Measurements from ENCODE around the gene CPXM2.

The CPXM2 gene

DNA sequence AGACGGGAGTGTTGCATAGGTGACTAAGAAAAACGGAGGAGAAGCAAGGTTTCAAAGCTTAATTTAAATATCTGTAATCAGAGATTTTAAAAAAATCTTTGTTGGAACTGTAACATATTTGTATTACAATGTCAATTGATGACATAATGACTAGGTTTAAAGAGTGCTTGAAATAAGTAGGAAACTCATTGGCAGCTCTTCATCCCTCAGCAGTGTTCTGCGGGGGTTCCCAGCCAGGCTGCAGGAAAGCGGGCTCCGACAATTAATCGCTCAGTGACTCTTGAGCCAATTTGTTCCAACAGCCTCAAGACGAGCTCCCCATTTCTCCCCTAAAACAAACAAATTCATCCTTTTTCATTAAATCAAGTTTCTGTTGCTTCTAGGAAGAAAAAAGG lies 22.6 kb downstream of the CPXM2 start:
- no peak for DNase-seq (ENCODE audit: low read depth)

DNA sequence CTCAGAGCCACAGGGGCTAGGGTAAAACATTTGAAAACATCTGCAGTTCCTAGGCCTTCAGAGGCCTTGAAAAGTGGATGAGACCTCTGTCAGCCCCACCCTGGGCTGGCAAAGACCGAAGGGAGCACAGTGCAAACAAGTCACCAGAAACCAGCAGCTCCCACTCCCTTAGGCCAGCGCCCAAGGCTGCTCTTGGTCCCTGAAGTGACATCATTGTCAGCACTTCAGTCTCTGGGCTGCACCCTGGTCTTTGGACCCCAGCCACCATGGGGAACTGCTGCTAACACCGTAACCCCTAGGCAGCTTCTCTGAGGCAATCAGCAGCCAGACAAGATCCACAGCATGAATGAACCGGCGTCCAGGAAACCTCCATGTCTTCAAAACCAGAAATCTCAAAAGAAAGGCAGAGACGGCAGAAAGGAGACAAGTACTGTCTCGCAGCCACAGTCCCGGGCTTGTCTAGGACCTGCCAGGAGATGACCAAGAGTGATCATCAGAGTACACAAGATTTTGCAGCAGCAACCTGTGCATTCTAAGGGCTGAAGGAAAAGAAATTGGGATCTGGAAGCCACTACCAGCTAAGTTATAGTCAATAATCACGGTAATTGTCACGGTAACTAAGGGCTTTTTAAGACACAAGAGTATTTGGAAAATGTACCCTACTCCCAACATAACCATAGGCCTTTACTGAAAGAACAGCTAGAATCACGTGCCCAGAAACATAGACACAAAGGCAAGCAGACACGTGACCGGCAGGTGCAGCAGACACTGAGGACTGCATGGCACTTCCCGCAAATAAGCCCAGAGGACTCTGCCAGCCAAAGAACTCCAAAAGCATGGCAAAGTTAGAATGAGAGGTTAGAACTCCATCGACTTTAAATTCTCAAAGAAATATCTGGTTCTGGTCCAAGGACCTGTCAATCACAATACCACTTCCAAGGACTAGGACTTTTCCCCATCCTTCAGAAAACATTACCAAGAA lies 23.3 kb downstream of the CPXM2 start:
- no peak for DNase-seq (ENCODE audit: low read depth)

DNA sequence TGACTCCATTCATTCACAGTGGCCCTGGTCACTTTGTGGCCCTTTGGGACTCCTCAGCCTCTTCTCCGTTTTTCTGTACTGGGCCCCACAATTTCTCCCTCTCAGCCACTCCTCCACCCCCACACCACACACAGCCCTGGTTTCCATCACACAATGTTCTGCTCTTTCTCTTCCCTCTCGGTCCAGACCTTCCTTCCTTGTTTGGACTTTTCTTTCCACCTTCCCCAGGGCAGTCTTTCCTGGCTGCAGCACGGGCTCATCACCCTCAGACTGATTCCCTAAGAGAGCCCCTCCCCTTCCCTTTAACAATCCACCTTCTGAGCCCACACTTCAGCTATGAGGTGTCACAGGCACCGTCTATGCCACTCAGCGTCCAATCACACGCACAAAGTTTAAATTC lies 25.7 kb downstream of the CPXM2 start:
- no peak for DNase-seq (ENCODE audit: low read depth)

DNA sequence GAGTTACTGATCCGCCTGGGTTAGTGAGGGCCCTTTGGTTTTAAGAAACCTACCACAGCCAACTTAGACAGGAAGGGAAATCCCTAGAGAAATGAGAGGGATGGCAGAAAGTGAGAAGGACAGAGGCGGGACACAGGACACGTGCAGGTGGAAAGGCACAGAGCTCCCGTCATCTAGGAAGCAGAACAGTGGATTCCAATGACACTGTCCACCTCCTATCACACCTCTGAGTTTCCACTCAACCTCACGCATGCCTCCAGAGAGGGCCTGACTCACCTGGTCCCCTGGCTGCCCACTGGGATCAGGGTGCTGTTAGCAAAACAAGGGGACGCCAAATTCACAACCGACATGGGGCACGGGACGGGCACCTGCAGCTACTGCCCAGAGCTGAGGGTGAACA lies 26.3 kb downstream of the CPXM2 start:
- no peak for DNase-seq (ENCODE audit: low read depth)

DNA sequence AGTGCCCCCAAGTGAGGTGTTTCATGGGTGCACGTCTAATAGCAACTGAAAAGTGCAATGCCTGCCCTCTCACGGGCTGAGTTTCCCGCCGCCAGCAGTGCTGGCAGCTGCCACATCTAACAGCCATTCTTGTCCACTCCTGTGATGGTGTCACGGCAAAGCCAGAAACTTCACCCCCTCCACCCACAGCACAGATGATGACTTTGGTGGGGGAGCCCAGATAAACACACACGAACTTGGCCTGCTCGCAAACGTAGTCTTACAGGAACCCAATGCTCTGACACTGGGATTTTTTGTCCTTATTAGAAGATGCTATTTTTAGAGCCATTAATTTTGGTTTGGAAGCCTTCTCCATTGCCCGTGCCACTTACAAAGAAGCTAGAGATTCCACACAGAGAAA lies 26.7 kb downstream of the CPXM2 start:
- no peak for DNase-seq (ENCODE audit: low read depth)

DNA sequence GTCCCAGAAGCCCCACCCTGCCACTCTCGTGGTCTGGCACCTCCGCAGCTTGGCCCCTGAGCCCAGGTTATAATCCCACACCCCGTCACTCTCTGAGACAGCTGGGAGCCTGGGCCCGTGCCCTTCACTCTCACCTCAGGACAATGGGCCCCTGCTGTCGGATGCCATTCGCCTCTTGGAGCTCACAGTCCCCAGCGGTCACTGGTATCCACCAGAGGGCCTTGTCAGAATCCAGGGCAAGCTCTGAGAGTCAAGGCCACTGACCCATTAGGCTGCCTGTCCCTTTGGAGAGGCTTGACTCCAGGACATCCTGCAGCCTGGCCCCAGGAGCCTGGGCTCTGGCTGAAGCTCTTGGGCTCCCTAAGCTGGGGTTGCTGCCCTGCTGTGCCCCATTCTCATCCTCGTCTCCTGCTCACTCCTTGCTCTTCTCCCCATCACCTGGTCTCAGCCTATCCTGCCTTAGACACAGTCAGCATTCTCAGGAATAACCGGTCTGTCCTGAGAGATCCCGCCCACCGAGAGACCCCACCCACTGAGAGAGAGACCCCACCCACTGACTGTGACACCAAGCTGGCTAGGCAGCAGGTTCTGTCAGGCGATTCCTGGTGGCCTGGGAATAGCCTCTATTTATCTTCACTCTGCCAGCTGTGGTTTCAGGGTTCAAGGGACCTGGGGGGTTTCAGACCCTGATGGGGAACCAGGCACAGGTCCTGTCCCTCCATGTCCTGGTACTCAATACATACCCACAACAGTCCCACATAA lies 27.7 kb downstream of the CPXM2 start:
- no peak for DNase-seq (ENCODE audit: low read depth)

DNA sequence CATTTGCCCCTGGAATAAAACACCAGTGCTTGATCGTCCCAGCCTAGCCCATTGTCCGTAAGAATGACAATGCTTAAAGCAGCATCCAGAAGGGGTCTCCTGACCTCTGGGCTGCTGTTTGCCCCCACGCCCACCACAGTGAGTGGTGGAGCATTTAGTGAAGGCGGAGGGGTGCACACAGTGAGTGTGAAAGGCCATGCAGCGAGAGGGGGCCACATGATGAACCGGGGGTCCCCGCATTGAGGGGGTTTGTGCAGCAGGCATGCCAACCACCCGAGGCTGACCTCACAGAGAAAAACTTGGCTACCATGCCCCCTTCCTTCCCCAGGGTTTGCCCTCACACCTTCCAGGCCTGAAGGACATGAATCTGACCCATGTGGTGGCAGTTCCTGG lies 28.4 kb downstream of the CPXM2 start:
- no peak for DNase-seq (ENCODE audit: low read depth)

DNA sequence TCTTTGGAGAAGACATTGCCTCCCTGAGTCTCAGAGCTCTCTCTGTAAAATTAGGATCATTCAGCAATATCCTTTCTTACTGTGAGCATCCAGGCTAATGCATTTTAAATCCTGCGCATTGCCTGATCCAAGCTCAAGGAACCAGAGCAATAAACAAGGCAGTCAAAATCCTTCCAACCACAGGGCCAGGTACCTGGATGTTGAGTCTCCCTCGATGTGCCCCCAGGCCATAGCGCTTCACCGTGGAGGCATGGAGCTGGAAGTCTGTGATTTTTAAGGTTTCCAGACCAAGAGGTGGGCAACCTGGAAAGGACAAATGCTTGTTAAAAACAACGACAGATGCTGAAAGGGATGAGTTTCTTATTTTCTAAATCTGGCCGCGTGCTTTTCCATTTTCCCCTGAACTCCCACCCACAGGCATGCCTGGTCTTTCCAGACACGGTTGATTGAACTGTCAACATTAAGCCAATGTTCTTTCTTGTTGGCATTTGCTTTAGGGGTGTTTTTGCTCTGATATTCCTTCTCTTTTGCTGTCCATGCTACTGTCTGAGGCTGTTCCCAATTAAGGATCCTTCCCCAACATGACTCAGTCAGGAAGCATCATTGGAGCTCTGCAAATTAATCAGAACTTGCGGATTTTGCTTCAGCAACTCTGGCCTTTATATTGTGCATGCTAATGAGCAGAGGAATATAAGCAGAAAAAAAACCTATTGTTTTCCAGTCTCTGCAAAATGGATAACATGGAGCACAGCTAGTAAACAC lies 29.0 kb downstream of the CPXM2 start:
- no peak for DNase-seq (ENCODE audit: low read depth)

DNA sequence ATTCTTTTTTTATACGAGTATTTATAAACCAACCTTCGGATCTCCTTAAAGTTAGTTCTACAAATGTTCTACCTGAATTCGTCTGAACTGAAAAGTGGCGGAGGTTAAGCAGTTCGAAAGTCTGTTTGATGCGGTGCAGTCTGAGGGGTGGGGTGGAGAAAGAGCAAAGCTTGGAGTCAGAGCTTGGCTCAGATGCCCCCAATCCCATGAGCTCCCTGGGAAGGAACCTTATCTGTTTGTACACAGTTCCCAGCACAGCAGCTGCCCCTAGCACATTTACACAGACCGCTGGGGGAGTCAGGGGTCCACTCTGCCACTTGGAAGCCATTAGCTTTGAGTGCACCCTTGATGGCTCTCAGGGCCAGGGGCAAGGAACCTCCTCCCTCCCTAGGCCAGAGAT lies 30.8 kb downstream of the CPXM2 start:
- no peak for DNase-seq (ENCODE audit: low read depth)

DNA sequence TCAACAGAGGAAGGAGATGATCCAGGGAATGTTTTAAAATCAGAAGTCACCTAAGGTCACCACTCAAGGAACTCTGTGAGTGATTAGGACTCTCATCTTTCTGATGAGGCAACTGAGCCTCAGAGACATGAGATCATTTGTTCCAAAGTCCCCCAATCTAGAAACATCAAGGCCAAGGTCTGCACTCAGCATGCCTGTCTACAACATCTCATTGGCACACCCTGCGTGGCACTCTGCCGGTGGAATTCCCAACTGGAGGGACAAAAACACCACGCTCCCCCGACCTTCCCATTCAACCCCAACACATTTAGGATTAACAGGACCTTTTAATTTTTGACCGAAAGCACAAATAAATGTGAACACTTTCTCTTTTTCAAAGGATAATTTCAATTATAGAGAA lies 31.4 kb downstream of the CPXM2 start:
- no peak for DNase-seq (ENCODE audit: low read depth)

DNA sequence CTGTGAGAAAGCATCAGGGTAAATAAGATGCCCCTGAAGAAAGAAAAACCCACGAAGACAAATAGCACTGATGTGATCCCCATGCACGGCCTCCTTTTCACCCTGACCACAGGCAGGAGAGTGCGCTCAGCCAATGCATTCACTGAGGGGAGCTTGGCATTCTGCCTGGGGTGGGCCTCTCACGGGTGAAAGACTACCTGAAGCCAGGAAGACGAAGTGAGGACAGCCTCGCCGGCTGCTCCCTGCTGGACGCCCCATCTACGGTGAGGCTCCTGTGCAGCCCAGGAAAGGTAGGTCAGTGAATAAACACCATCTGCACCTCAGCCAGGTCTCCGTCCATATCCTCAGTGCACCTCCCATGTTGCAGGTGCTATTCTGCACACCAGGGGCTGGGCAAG lies 32.0 kb downstream of the CPXM2 start:
- no peak for DNase-seq (ENCODE audit: low read depth)

DNA sequence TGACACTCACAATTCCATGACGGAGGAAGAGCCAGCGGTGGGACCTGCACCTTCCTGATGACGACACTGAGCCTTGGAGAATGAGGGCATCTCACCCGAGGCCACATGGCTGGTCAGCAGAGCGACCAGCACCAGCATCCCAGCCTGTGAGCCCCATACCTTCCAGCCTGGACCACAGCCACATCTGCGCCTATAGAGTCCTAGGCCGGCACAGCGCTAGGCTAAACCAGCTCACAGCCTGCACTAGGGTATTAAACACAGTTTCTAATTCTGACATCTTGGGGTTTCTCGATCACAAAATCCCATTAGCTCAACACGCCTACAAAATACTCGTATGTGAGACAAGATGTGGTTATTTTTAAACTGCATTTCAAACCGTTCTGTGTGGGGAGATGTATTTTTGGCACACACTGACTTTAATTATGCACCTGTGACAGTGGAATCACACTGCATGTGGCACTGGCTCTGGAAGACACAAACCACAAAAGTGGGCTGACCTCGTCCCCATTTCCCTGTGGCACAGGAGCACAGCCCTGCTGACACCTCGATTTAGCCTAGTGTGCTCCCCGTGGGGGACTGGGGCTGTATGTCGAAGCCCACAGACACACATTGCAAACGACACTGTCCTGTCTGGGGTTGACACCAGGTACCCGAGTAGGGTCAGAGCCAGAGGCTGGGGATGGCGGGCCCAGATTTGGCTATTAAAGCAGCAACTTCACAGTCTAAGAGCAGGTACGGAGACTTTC lies 32.5 kb downstream of the CPXM2 start:
- DNase-seq (ENCODE audit: low read depth): no peak

DNA sequence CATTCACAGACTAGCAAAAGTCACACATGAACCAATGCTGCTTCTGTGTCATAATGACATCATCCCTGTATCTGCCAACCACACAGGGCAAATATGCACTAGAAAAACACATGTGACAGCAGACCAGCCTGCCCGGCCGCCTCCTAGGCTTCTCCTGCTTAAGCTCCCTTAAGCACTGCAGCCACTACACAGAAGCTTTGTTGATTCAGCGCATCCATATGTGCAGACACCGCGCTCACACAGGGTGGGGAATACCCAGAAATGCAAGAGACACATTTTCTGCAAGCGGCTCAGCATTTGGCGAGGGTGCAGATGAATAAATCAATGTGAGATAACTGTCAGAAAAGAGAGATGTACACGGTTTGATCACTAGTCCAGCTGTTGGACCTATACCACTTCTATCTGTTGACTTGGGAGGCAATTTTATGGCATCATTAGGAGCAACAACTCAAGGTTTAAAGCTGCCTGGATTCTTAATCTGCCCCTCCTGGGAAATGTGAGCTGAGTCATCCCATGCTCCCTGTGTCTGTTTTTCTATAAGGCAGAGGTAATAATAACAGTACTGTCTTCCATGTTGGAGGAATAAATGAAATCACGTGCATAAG lies 33.4 kb downstream of the CPXM2 start:
- DNase-seq (ENCODE audit: low read depth): no peak

DNA sequence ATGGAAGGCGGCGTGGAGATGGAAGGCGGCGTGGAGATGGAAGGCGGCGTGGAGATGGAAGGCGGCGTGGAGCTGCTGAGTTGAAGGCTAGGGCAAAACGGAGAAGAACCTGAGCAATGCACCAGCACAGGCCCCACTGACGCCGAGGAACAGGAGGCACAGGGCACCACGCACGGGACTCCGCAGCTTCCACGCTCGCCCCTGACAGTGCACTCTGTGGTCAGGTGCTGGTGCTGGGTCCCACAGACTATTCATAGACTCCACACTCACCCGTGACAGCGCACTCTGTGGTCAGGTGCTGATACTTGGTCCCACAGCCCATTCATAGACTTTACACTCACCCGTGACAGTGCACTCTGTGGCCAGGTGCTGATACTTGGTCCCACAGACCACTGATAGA lies 34.0 kb downstream of the CPXM2 start:
- no peak for DNase-seq (ENCODE audit: low read depth)

DNA sequence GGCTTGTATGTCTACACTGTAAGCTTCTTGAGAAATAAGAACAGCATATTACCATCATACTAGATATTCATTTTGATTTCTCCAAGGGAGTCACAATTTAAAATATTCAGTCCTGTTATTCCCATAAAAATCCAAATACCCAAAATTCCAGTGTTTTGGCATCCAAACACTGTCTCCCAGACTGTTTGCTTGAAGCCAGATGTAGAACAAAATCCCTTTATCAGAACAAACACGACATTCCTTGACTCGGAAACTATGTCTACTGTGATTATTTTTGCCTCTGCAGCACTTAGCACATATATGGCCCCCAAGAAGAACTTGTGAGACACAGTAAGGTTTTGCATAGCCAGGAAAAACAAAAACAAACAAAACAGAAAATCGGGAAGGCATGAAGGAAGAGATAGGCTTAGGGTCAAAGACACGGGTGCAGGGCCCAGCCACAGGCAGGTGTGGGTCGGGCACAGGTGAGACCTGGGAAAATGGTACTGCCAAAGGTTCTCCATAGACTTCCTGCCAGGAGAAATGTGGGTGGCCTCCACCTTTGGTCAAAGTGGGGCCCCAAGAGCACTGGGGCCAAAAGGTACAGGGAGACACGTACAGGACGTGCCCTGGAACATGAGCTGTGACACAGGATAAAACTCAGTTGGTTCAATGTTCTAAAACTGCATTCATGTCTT lies 36.5 kb downstream of the CPXM2 start:
- DNase-seq (ENCODE audit: low read depth): no peak

DNA sequence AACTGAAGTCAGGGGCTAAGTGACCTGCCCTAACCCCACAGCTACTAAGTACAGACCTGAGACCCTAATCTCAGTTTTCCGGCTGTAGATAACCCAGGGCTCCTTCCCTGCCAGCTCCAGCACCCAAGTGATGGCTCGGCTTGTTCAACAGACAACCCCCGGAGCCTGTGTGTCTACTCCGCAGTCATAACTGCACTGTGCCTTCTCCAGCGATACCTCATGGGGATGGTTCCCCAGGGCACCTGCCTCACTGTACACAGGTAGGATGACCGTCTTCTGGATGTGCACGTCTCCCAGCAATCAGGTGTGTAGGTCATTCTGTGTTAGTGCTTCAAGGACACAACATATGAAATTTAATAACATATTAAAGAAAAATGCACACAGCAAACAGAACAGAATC lies 37.1 kb downstream of the CPXM2 start:
- DNase-seq (ENCODE audit: low read depth): no peak

DNA sequence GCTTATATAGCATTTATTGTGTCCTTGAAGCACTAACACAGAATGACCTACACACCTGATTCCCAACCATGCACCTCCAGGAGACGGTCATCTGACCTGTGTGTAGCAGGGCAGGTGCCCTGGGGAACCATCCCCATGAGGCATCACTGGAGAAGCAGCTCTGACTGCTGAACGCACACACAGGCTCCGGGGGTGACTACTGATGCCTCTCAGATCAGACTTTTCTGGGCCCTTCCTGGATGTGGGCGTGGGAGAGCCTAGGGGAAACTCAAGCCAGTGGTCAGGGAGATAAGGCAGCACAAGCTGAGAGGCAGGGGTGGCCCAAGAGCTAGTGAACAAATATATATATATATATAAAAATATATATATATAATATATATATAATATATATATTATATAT lies 37.6 kb downstream of the CPXM2 start:
- no peak for DNase-seq (ENCODE audit: low read depth)

DNA sequence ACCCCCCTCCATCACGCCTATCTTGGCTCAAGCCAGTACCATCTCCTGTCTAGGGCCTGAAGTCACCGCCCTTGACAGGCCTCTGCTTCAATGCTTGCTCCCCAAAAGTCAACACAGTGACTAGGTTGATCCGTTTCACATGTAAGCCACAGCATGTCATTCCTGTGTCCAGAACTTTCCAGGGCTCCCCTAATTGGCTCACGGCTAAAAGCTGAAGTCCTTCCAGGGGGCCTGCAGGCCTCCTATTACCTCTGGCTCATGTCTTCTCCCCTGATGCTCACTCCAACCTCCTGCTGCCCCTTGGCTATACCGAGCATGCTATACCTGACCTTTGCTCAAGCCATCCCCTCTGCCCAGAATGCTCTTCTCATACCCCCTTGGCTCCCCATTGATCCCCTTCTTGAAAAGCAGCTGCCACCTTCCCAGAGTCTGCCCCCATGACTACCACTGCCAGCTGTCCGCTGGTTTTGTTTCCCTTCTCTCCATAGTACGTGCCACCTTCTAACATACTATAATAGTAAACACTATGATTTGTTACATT lies 39.1 kb downstream of the CPXM2 start:
- DNase-seq (ENCODE audit: low read depth): no peak

DNA sequence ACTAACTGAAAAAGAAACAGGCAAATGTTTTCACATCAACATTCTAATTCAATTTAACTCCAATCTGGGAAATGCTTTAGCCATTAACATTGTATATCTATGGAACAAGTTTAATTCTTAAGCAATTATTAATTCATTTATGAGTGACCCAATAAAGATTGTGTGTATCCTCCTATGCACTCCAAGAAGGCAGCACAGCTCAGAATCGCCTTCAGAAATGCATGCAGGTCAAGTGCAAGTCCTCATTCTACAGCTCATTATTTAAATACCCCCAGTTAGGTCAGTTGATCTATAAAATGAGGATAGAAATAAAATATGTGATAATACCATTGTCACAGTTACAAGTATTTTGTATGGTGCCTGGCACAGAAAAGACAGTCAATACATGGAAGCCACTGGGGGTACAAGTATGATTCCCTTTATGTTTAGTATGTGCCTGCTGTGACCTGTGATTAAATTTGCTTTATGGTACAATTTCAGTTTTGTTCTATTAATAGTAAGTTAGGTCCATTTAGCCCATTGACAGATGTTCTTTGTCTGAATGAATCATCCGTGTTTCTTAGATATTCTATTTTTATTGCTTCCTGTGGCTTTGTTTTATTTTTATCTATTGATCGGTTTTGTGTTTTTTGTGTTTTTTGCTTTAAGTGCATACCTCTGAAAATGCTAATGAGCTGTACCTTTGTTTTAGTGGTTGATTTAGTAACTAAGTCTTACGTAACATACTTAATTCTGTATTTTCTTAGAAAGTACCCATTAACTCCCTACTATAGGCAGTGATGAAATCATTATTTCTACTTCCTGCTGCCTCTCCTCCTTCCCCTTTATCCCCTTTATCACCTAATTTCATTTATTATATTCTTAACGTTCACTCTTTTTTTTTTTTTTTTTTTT lies 42.8 kb downstream of the CPXM2 start:
- no peak for DNase-seq (ENCODE audit: low read depth)

Measured in stimulated activated CD8-positive, alpha-beta memory T cell treated with anti-CD3 and anti-CD28 coated beads, Interleukin-15, amount 100 ng/mL, for 1 hour (primary cell).